ENCODE measurements around the gene CGB2. TPM values are rescaled to one million over a fixed set of nuclear protein-coding genes. Genes with fewer than 3 reads are reported as not detected.

Gene CGB2
- total RNA-seq, result not detected in 2 replicates

- DNase-seq (ENCODE audit: low read depth in 2 of 2), result peak in 1 of 2 donors; percentile 24
Measured at GRCh38 chr19:49031642-49032301, at the start of gene CGB2. TSS of gene CGB2 (plus strand) at chr19:49031890. CDS start at chr19:49032096, 206 bp downstream.

- no peak for DNase-seq (ENCODE audit: low read depth in 2 of 2)
Measured at GRCh38 chr19:48982280-48982679, 49.4 kb upstream of the CGB2 start.

- no peak for DNase-seq (ENCODE audit: low read depth in 2 of 2)
Measured at GRCh38 chr19:48985711-48986110, 46.0 kb upstream of the CGB2 start.

- no peak for DNase-seq (ENCODE audit: low read depth in 2 of 2)
Measured at GRCh38 chr19:48986211-48986610, 45.5 kb upstream of the CGB2 start.

GRCh38 chr19:48987323-48987722 lies 44.4 kb upstream of the CGB2 start:
- no peak for DNase-seq (ENCODE audit: low read depth in 2 of 2)

GRCh38 chr19:48988286-48988685 lies 43.4 kb upstream of the CGB2 start:
- DNase-seq (ENCODE audit: low read depth in 2 of 2), result no peak

- no peak for DNase-seq (ENCODE audit: low read depth in 2 of 2)
Measured at GRCh38 chr19:48988860-48989259, 42.8 kb upstream of the CGB2 start.

- DNase-seq (ENCODE audit: low read depth in 2 of 2), result no peak
Measured at GRCh38 chr19:48989701-48990291, 41.9 kb upstream of the CGB2 start.

- DNase-seq (ENCODE audit: low read depth in 2 of 2), result no peak
Measured at GRCh38 chr19:48990400-48990799, 41.3 kb upstream of the CGB2 start.

GRCh38 chr19:48991011-48991609 lies 40.6 kb upstream of the CGB2 start:
- DNase-seq (ENCODE audit: low read depth in 2 of 2), result no peak

- DNase-seq (ENCODE audit: low read depth in 2 of 2), result peak in 1 of 2 donors; percentile 73
Measured at GRCh38 chr19:48991873-48992580, 39.7 kb upstream of the CGB2 start.

GRCh38 chr19:48992581-48993174 lies 39.0 kb upstream of the CGB2 start:
- no peak for DNase-seq (ENCODE audit: low read depth in 2 of 2)

GRCh38 chr19:48993175-48994034 lies 38.3 kb upstream of the CGB2 start, which contains the start of the genes GYS1 and RUVBL2:
TSS of gene GYS1 (minus strand) at chr19:48993309. CDS start at chr19:48993112, 197 bp downstream.
TSS of gene RUVBL2 (plus strand) at chr19:48993887. CDS start at chr19:48993912, 25 bp downstream.
- DNase-seq (ENCODE audit: low read depth in 2 of 2), result peak; percentile 97 to 99

- DNase-seq (ENCODE audit: low read depth in 2 of 2), result no peak
Measured at GRCh38 chr19:48994035-48994386, 37.7 kb upstream of the CGB2 start.

GRCh38 chr19:48997972-48998371 lies 33.7 kb upstream of the CGB2 start:
- DNase-seq (ENCODE audit: low read depth in 2 of 2), result peak in 1 of 2 donors; percentile 60

- peak; percentile 53 to 76 for DNase-seq (ENCODE audit: low read depth in 2 of 2)
Measured at GRCh38 chr19:48999481-49000325, 32.0 kb upstream of the CGB2 start.

GRCh38 chr19:49004133-49004532 lies 27.6 kb upstream of the CGB2 start:
- DNase-seq (ENCODE audit: low read depth in 2 of 2), result no peak

GRCh38 chr19:49004964-49005614 lies 26.6 kb upstream of the CGB2 start:
- no peak for DNase-seq (ENCODE audit: low read depth in 2 of 2)

- DNase-seq (ENCODE audit: low read depth in 2 of 2), result no peak
Measured at GRCh38 chr19:49006905-49007304, 24.8 kb upstream of the CGB2 start.

Measured in dermis microvascular lymphatic vessel endothelial cell (primary cell).